Sigmoid colon (tissue), 3 donors: ENCODE measurements around the gene CFL2.

Experiments
- POLR2A ChIP-seq, 2 donors: fragments of 450-650 bp; IDR thresholded peaks; one replicate each; pipeline ENCODE4 v1.6.1; 2016; ENCODE audit warnings: antibody characterized with exemption in 2 of 2, mild to moderate bottlenecking in 2 of 2, moderate library complexity in 2 of 2
- TF ChIP-seq, protein P1 (sequence below), 4 experiments: fragments of 450-650 bp in 3 of 4; fragments of 200-600 bp in 1 of 4; IDR thresholded peaks; one replicate each; pipeline ENCODE4 v1.5.1; 2016 to 2019; ENCODE audit warnings: antibody characterized with exemption in 4 of 4, mild to moderate bottlenecking in 3 of 4, moderate library complexity in 2 of 4

DNA sequence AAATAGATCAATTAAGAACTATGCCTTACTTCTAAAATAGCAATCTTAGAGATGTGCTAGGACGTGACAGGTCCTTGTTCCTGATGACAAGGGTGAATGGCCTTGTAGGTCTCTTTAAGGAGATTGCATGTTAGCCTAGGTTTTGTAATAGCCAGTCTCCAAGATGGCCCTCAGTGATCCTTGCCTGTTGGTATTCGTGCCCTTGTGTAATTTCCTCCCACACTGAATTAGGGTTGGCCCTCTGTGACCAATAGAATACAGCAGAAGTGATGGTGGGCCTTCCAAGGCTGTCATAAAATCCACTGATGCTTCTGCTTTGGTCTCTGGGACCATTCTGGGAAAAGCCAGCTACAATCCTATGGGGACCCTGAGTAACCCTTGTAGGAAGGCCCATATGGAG is 46.3 kb downstream of the CFL2 start:
- TF ChIP-seq, protein P1, sequence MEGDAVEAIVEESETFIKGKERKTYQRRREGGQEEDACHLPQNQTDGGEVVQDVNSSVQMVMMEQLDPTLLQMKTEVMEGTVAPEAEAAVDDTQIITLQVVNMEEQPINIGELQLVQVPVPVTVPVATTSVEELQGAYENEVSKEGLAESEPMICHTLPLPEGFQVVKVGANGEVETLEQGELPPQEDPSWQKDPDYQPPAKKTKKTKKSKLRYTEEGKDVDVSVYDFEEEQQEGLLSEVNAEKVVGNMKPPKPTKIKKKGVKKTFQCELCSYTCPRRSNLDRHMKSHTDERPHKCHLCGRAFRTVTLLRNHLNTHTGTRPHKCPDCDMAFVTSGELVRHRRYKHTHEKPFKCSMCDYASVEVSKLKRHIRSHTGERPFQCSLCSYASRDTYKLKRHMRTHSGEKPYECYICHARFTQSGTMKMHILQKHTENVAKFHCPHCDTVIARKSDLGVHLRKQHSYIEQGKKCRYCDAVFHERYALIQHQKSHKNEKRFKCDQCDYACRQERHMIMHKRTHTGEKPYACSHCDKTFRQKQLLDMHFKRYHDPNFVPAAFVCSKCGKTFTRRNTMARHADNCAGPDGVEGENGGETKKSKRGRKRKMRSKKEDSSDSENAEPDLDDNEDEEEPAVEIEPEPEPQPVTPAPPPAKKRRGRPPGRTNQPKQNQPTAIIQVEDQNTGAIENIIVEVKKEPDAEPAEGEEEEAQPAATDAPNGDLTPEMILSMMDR (IDR thresholded peaks at IDR 0.05), result no peak
- no peak for TF ChIP-seq POLR2A (IDR thresholded peaks at IDR 0.05)
